ENCODE data around the gene SLC20A1.
"Not testable (repeated sequence)": the region's sequence is repeated elsewhere in the genome, so short reads cannot be mapped to it uniquely, and the experiment has no call there.

The SLC20A1 gene

GRCh38 chr2:112646791-112647689 lies 1.3 kb downstream of the SLC20A1 start:
- DNase-seq (ENCODE audit: low read depth): no peak

GRCh38 chr2:112648081-112648480 lies 2.3 kb downstream of the SLC20A1 start:
- no peak for DNase-seq (ENCODE audit: low read depth)

GRCh38 chr2:112656679-112657078 lies 10.9 kb downstream of the SLC20A1 start:
- no peak for DNase-seq (ENCODE audit: low read depth)

- no peak for DNase-seq (ENCODE audit: low read depth)
Observed at GRCh38 chr2:112658301-112658700, 12.6 kb downstream of the SLC20A1 start.

GRCh38 chr2:112658839-112659667 lies 13.3 kb downstream of the SLC20A1 start:
- no peak for DNase-seq (ENCODE audit: low read depth)

DNA sequence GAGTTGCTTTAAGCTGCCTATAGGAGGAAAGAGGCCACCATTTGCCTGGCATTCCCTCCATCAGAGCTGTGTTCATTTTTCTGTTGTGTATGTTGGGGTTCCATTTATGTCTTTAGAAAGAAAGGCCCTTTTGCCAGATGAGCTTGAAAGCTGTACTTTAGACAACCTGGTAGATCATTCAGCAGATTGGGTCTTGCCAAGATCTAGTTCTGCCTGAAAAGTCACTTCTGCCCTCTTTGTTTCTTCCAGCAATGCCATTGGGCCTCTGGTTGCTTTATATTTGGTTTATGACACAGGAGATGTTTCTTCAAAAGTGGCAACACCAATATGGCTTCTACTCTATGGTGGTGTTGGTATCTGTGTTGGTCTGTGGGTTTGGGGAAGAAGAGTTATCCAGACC lies 14.4 kb downstream of the SLC20A1 start:
- DNase-seq (ENCODE audit: low read depth): no peak

DNA sequence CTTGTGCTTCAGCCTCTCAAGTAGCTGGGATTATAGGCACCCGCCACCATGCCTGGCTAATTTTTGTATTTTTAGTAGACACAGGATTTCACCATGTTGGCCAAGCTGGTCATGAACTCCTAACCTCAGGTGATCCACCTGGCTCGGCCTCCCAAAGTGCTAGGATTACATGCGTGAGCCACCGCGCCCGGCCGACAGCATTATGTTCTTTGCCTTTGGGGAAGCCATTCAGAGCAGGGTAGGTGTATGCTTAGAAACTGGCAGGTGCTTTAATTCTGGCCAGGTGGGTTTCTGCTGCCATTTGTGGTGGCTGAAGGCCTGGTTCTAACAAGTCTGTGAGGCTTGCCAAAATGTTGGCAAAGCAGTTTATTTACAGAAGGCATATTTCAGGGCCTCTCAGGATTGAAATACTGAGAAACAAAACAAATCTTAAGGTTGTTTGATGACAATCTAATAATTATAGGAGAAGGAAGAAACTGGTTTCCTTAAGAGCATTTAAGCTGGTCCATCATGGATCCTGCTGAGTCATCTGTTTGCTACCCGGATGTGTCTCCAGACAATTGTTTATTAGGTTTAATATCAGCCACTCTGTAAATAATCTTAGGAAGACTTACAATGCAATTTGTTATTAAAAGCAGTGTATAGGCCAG lies 16.0 kb downstream of the SLC20A1 start:
- DNase-seq (ENCODE audit: low read depth): no peak

DNA sequence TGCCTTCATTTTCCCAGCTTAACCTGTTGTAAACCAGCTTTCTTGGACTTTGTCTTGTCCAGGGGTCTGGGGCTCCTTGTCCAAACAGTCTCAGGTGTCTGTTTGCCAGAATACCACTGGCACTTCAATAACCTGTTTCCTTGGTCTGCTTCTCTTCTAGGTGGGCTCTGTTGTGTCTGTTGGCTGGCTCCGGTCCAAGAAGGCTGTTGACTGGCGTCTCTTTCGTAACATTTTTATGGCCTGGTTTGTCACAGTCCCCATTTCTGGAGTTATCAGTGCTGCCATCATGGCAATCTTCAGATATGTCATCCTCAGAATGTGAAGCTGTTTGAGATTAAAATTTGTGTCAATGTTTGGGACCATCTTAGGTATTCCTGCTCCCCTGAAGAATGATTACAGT lies 17.0 kb downstream of the SLC20A1 start:
- no peak for DNase-seq (ENCODE audit: low read depth)

GRCh38 chr2:112664689-112665088 lies 18.9 kb downstream of the SLC20A1 start:
- no peak for DNase-seq (ENCODE audit: low read depth)

DNA sequence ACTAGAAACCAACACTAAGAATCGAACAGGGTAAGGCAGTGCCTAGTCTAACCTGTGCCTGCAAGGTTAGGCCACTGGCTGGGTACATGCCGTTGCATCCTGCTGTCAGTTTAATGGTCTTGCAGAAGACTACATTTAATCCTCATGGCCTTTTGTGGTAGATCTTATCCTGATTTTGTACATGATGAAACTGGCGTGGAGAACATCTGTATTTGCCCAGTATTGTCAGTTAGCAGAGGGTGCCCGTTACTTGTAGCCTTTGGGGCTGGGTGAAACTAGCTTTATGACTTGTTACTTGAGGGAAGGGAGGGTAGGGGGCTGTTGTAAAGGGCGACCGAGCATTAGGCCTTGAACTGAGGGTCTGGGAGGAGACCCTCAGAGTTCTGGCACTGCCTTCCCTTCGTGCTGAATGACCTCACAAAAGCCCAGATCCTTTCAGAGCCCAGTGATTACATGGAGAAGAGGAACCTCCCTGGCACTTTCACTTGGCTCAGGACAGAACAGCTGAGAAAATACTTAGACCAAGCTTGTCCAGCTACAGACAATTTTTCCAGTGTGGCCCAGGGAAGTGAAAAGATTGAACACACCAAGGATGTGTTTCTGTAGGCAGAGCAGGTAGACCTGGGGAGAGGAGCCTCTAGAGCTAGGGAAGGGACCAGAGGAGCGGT lies 19.5 kb downstream of the SLC20A1 start:
- DNase-seq (ENCODE audit: low read depth): no peak

DNA sequence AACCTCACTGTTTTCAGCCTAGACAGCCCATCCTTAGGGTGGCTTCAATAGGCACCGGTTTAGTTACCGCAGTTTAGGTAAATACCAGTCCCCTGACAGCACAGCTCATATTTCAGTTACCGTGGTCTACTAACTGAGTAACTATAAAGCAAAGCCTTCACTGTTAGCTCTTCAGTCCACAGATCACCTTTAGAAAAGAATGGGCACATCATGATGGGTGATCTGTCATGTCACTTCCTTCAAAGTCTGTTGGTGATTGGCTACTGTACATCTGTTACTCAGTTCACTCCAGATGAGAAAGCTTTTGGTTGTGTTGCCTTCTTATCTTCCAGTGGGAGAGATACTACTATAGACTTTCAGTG lies 21.0 kb downstream of the SLC20A1 start:
- no peak for DNase-seq (ENCODE audit: low read depth)

- DNase-seq (ENCODE audit: low read depth): not testable (repeated sequence)
Observed at GRCh38 chr2:112667540-112667939, 21.8 kb downstream of the SLC20A1 start.

- DNase-seq (ENCODE audit: low read depth): no peak
Observed at GRCh38 chr2:112669667-112670066, 23.9 kb downstream of the SLC20A1 start.

GRCh38 chr2:112670252-112671022 lies 24.7 kb downstream of the SLC20A1 start:
- no peak for DNase-seq (ENCODE audit: low read depth)

GRCh38 chr2:112671801-112672200 lies 26.1 kb downstream of the SLC20A1 start:
- no peak for DNase-seq (ENCODE audit: low read depth)

- no peak for DNase-seq (ENCODE audit: low read depth)
Observed at GRCh38 chr2:112673008-112673407, 27.3 kb downstream of the SLC20A1 start.

DNA sequence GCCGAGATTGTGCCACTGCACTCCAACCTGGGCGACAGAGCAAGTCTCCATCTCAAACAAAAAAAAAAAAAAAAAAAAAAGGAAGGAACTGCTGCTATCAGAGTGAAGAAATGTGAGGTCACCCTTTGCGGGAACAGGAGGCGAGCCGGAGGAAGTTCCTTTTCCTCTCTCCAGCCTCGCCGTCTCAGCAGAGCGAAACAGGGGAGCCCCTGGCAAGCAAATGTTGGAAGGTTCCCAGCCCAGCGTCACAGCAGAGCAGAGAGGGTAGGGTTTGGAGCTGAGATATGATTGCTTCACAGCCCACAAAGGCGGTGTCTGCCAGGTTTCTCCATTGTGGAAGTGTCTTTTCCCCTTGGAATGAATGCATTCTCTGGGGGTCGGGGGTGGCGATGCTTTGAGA lies 28.5 kb downstream of the SLC20A1 start:
- no peak for DNase-seq (ENCODE audit: low read depth)

- DNase-seq (ENCODE audit: low read depth): no peak
Observed at GRCh38 chr2:112679484-112679883, 33.7 kb downstream of the SLC20A1 start.

GRCh38 chr2:112680666-112681101 lies 34.9 kb downstream of the SLC20A1 start:
- DNase-seq (ENCODE audit: low read depth): no peak

GRCh38 chr2:112682101-112682500 lies 36.4 kb downstream of the SLC20A1 start:
- DNase-seq (ENCODE audit: low read depth): no peak
